SK-N-SH (cell line): Measurements from ENCODE around the gene IL17RB. TPM values are rescaled to one million over a fixed set of nuclear protein-coding genes. Genes with fewer than 3 reads are reported as not detected.

Experiments
- CTCF ChIA-PET: fragments of 300-600, 350-600 bp; formaldehyde crosslinking; extraction: SDS; loops from one replicate; lab custom pipeline; 2021; lab: Yijun Ruan, JAX
- POLR2A ChIA-PET: fragments of 350-600 bp; sonication (Branson Sonifier 250); formaldehyde crosslinking; extraction: SDS; loops from one replicate; lab custom pipeline; 2020; ENCODE audit warnings: antibody characterized with exemption, inconsistent platforms; lab: Yijun Ruan, JAX
- DNase-seq: peaks from one replicate; pipeline ENCODE4 v3.0.0; 2012
- H2AFZ ChIP-seq: fragments of 200-600 bp; sonication (generic); 2 replicates; pipeline ENCODE4 v1.8.1; 2016; ENCODE audit warnings: antibody characterized with exemption, mild to moderate bottlenecking, low read depth
- H3F3A ChIP-seq: fragments of 200-600 bp; sonication (generic); replicated peaks from 2 replicates; pipeline ENCODE3; 2016; ENCODE audit warnings: antibody characterized with exemption, mild to moderate bottlenecking; ENCODE audit not compliant: insufficient read depth
- H3K27ac ChIP-seq, 2 experiments: fragments of 200-500 bp in 1 of 2; fragments of 200-600 bp in 1 of 2; sonication (Bioruptor generic) in 1 of 2; sonication (generic), shearing (Covaris generic) in 1 of 2; 2 replicates each; pipeline versions ENCODE4 v1.5.1 to v1.6.1; 2014 to 2016; ENCODE audit warnings: low read depth in 2 of 2, inconsistent platforms in 1 of 2, low read length in 1 of 2, mild to moderate bottlenecking in 1 of 2, mixed read lengths in 1 of 2
- H3K27me3 ChIP-seq: fragments of 200-600 bp; sonication (generic), shearing (Covaris generic); 2 replicates; pipeline ENCODE4 v1.6.1; 2016; ENCODE audit warnings: mixed run types; ENCODE audit not compliant: insufficient read depth
- H3K36me3 ChIP-seq, 2 experiments: fragments of 200-500 bp in 1 of 2; fragments of 200-600 bp in 1 of 2; sonication (Bioruptor generic) in 1 of 2; sonication (generic) in 1 of 2; replicated peaks in 1 of 2; 2 replicates each; pipeline versions ENCODE3 to v1.5.1; 2014 to 2016; ENCODE audit warnings: low read length in 1 of 2, mild to moderate bottlenecking in 1 of 2; ENCODE audit not compliant: insufficient read depth in 2 of 2, control insufficient read depth in 1 of 2
- H3K4me1 ChIP-seq, 2 experiments: fragments of 200-500 bp in 1 of 2; fragments of 200-600 bp in 1 of 2; sonication (Bioruptor generic) in 1 of 2; sonication (generic), shearing (Covaris generic) in 1 of 2; 2 replicates each; pipeline versions ENCODE4 v1.5.1 to v1.6.1; 2014 to 2016; ENCODE audit warnings: low read depth in 1 of 2, low read length in 1 of 2, mixed run types in 1 of 2; ENCODE audit not compliant: insufficient read depth in 2 of 2, control insufficient read depth in 1 of 2
- H3K4me2 ChIP-seq: fragments of 200-600 bp; sonication (generic), shearing (Covaris generic); 2 replicates; pipeline ENCODE4 v1.6.1; 2017; ENCODE audit warnings: mixed run types
- H3K4me3 ChIP-seq, 2 experiments: fragments of 200-500 bp in 1 of 2; fragments of 200-600 bp in 1 of 2; sonication (Bioruptor generic) in 1 of 2; sonication (generic), shearing (Covaris generic) in 1 of 2; 2 replicates each; pipeline versions ENCODE4 v1.5.1 to v1.8.1; 2014 to 2016; ENCODE audit warnings: low read depth in 2 of 2, inconsistent platforms in 1 of 2, low read length in 1 of 2, mild to moderate bottlenecking in 1 of 2, mixed read lengths in 1 of 2, moderate library complexity in 1 of 2
- H3K79me2 ChIP-seq: fragments of 200-600 bp; sonication (generic); 2 replicates; pipeline ENCODE4 v1.8.1; 2017; ENCODE audit warnings: mild to moderate bottlenecking; ENCODE audit not compliant: insufficient read depth
- H3K9ac ChIP-seq: fragments of 200-600 bp; sonication (generic); 2 replicates; pipeline ENCODE4 v1.6.1; 2017; ENCODE audit warnings: mixed run types
- H3K9me2 ChIP-seq: fragments of 200-600 bp; sonication (generic); 2 replicates; pipeline ENCODE4 v1.6.1; 2017; ENCODE audit warnings: mixed run types
- H3K9me3 ChIP-seq: fragments of 200-600 bp; sonication (generic); 2 replicates; pipeline ENCODE4 v1.6.1; 2017; ENCODE audit warnings: mixed run types, mild to moderate bottlenecking, moderate library complexity
- H4K20me1 ChIP-seq: fragments of 200-600 bp; sonication (generic); 2 replicates; pipeline ENCODE4 v1.6.1; 2017; ENCODE audit warnings: mild to moderate bottlenecking, mixed run types; ENCODE audit not compliant: insufficient read depth
- CHD2 ChIP-seq: fragments of 150-350 bp; IDR thresholded peaks from 2 replicates; pipeline ENCODE4 v1.6.1; 2018; ENCODE audit warnings: low read length; ENCODE audit not compliant: partially characterized antibody
- ELF1 ChIP-seq: IDR thresholded peaks from 2 replicates; pipeline ENCODE4 v1.4.0; 2012
- EP300 ChIP-seq, 2 experiments: IDR thresholded peaks; 2 replicates each; pipeline versions ENCODE4 v1.4.0 to v1.6.1; 2012; ENCODE audit warnings: borderline replicate concordance in 1 of 2, low read depth in 1 of 2, low read length in 1 of 2
- EZH2phosphoT487 ChIP-seq: fragments of 200-600 bp; sonication (generic); IDR thresholded peaks from 2 replicates; pipeline ENCODE4 v1.6.1; 2017; ENCODE audit warnings: low read depth, mixed run types, mild to moderate bottlenecking, antibody characterized with exemption, moderate library complexity, borderline replicate concordance
- FOSL2 ChIP-seq: IDR thresholded peaks from 2 replicates; pipeline ENCODE4 v1.4.0; 2012; ENCODE audit warnings: low read depth, mild to moderate bottlenecking, moderate library complexity, borderline replicate concordance
- JUND ChIP-seq: IDR thresholded peaks from 2 replicates; pipeline ENCODE4 v1.4.0; 2012
- MEF2A ChIP-seq: IDR thresholded peaks from 2 replicates; pipeline ENCODE4 v1.4.0; 2012; ENCODE audit warnings: low read depth, borderline replicate concordance
- RAD21 ChIP-seq: IDR thresholded peaks from 2 replicates; pipeline ENCODE4 v1.6.1; 2012; ENCODE audit warnings: mild to moderate bottlenecking, low read length
- RXRA ChIP-seq: IDR thresholded peaks from 2 replicates; pipeline ENCODE4 v1.4.0; 2012; ENCODE audit warnings: low read depth, mild to moderate bottlenecking, borderline replicate concordance
- SMC3 ChIP-seq: IDR thresholded peaks from 2 replicates; pipeline ENCODE4 v1.6.1; 2012; ENCODE audit warnings: low read depth, low read length, improper control_type of control experiment
- TEAD4 ChIP-seq: IDR thresholded peaks from 2 replicates; pipeline ENCODE4 v1.4.0; 2012; ENCODE audit warnings: mild to moderate bottlenecking, borderline replicate concordance; ENCODE audit not compliant: insufficient read depth
- WGBS: methylation state at CpG from one replicate; pipeline ENCODE4 v1.1.6; 2017; ENCODE audit warnings: low lambda C conversion rate; 5-methylcytosine and 5-hydroxymethylcytosine counted together
- polyA plus RNA-seq, 3 experiments: library from polyadenylated mRNA; depleted of rRNA; stranded (reverse); fragments of >200 nt; gene quantifications; 2 replicates each; pipeline ENCODE4 v1.2.3, GENCODE V29; 2012
- TF ChIP-seq, protein P1 (sequence below): IDR thresholded peaks from 2 replicates; pipeline ENCODE4 v1.6.1; 2012; ENCODE audit warnings: mild to moderate bottlenecking, low read depth, low read length, moderate library complexity
- TF ChIP-seq, protein P2 (sequence below): IDR thresholded peaks from 2 replicates; pipeline ENCODE4 v1.4.0; 2012; ENCODE audit warnings: low read depth

Gene IL17RB
- polyA plus RNA-seq, 1 of the 3 experiments (the other 2 are of a cell fraction): 0.10 TPM

DNA sequence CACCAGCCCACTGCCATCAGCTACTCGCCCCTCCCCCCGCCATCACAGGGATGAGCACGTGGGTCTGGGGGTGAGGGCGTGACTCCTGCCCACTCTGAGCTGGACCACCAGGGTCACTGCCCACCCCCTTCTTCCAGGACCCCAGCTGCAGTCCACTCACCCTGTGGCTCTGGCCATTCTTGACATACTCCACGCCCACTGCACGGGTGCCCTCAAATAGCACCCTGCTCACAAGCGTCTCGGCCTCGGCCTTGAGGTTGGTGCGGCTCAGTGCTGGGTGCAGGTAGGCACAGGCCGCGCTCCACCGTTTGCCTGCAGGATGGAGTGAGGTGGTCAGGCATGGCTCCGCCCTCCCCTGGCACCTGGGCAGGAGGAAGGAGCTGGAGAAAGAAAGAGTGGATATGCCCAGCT lies 24.0 kb upstream of the IL17RB start:
- Histone ChIP-seq H3K9ac (no peak overlapping the region), H3K4me2 (no peak overlapping the region), H4K20me1 (no peaks in the 10 kb centered on the region), H3K9me2 (no peaks in the 10 kb centered on the region), H3K27me3 (no peaks in the 10 kb centered on the region), H3K36me3 (no peaks in the 10 kb centered on the region), H3K4me1 (no peaks in the 10 kb centered on the region; a peak in 1 of 4 replicates), H3F3A (no peaks in the 10 kb centered on the region), H3K9me3 (no peaks in the 10 kb centered on the region), H3K27ac (no peak overlapping the region), H3K4me3 (no peak overlapping the region), H3K79me2 (no peaks in the 10 kb centered on the region), H2AFZ (no peak overlapping the region)
- DNase-seq: no peak
- POLR2A ChIA-PET: no interaction called here
- CTCF ChIA-PET: interaction anchor here (0.6 kb wide), 1 partner anchor 9 kb away, joined by 3 read pairs; no protein-coding TSS in a partner anchor
- TF ChIP-seq MEF2A (no peak), TEAD4 (no peak), EZH2phosphoT487 (no peak), SMC3 (no peak), FOSL2 (no peak), RXRA (no peak), ELF1 (no peak), EP300 (IDR thresholded peaks at IDR 0.05; ENCODE audit: borderline replicate concordance in 1 of 2, low read depth in 1 of 2, low read length in 1 of 2) (no peak), RAD21 (no peak), CHD2 (no peak)
- TF ChIP-seq, protein P1, sequence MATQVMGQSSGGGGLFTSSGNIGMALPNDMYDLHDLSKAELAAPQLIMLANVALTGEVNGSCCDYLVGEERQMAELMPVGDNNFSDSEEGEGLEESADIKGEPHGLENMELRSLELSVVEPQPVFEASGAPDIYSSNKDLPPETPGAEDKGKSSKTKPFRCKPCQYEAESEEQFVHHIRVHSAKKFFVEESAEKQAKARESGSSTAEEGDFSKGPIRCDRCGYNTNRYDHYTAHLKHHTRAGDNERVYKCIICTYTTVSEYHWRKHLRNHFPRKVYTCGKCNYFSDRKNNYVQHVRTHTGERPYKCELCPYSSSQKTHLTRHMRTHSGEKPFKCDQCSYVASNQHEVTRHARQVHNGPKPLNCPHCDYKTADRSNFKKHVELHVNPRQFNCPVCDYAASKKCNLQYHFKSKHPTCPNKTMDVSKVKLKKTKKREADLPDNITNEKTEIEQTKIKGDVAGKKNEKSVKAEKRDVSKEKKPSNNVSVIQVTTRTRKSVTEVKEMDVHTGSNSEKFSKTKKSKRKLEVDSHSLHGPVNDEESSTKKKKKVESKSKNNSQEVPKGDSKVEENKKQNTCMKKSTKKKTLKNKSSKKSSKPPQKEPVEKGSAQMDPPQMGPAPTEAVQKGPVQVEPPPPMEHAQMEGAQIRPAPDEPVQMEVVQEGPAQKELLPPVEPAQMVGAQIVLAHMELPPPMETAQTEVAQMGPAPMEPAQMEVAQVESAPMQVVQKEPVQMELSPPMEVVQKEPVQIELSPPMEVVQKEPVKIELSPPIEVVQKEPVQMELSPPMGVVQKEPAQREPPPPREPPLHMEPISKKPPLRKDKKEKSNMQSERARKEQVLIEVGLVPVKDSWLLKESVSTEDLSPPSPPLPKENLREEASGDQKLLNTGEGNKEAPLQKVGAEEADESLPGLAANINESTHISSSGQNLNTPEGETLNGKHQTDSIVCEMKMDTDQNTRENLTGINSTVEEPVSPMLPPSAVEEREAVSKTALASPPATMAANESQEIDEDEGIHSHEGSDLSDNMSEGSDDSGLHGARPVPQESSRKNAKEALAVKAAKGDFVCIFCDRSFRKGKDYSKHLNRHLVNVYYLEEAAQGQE: no peak
- TF ChIP-seq, protein P2, sequence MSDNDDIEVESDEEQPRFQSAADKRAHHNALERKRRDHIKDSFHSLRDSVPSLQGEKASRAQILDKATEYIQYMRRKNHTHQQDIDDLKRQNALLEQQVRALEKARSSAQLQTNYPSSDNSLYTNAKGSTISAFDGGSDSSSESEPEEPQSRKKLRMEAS: no peak
- WGBS: 78% methylated on average over 7 of the region's 14 CpGs

DNA sequence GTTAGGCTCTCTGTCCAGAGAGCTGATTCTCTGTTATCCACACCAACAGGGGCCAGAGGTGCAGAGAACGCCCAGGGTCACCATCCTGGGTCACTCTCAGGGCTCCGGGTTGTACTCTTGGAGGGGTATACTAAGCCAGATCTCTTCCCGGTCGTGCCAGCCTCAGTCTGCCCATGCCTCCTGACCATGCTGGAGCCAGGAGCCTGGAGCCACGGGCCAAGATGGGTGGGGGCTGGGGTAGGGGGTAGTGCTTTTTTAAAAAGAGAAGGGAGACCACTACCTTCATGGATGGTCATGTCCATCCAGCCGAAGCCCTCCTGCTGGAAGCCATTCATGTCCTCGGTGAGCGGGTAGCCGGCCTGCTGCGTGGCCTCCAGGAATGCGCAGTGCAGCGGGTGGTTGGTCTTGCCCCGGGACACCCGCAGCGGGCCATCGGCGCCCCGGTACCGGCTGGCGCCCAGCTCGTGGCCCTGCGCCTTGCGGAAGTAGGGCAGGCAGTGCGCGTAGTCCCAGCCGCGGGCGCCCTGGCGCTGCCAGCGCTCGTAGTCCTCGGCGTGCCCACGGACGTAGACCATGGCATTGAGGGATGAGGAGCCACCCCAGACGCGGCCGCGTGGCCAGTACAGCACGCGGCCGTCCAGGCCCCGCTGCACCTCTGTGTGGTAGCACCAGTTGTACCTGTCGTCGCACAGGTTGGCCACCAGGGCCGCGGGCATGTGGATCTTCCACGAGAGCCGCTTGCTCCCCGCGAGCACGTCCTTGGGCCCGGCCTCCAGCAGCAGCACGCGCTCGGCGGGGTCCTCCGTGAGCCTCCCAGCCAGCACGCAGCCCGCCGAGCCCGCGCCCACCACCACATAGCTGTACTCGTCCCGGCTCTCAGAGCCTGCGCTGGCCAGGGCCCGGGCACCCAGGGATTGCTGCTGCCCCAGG lies 23.1 kb upstream of the IL17RB start:
- Histone ChIP-seq H4K20me1 (no peaks in the 10 kb centered on the region), H3K9ac (no peak overlapping the region), H2AFZ (no peak overlapping the region), H3K27ac (no peak overlapping the region), H3K9me3 (no peaks in the 10 kb centered on the region), H3K4me1 (no peaks in the 10 kb centered on the region; a peak in 1 of 4 replicates), H3K36me3 (no peaks in the 10 kb centered on the region), H3F3A (no peaks in the 10 kb centered on the region), H3K27me3 (no peaks in the 10 kb centered on the region), H3K79me2 (no peaks in the 10 kb centered on the region), H3K9me2 (no peaks in the 10 kb centered on the region), H3K4me2 (no peak overlapping the region), H3K4me3 (no peak overlapping the region)
- 91% methylated on average over 23 of the region's 67 CpGs for WGBS
- TF ChIP-seq JUND: no peak
- TF ChIP-seq TEAD4: no peak
- DNase-seq: no peak
- CTCF ChIA-PET: no interaction called here
- POLR2A ChIA-PET: no interaction called here
